A673 (cell line): ENCODE data around the gene CARMIL3. TPM values are rescaled to one million over a fixed set of nuclear protein-coding genes. Genes with fewer than 3 reads are reported as not detected.
"Not testable (repeated sequence)": the region's sequence is repeated elsewhere in the genome, so short reads cannot be mapped to it uniquely, and the experiment has no call there.

Source experiments
- BruUV-seq: library from RNA; stranded (reverse); fragments of 400-500 nt; replicated peaks from 2 replicates; lab custom pipeline; 2021; lab: Mats Ljungman, UMichigan
- CTCF ChIA-PET: fragments of 300-600 bp; sonication (Branson Sonifier 250); formaldehyde crosslinking; loops from one replicate; lab custom pipeline; 2022; ENCODE audit warnings: antibody characterized with exemption; lab: Charles Lee
- POLR2A ChIA-PET: fragments of 300-600 bp; sonication (Branson Sonifier 250); formaldehyde crosslinking; loops from one replicate; lab custom pipeline; 2022; ENCODE audit warnings: antibody characterized with exemption; ENCODE audit not compliant: low non-redundant PET; lab: Charles Lee
- DNase-seq: peaks from one replicate; pipeline ENCODE4 v3.0.0-alpha.2; 2015; ENCODE audit warnings: low spot score
- H3K27ac ChIP-seq: fragments of 200-600 bp; sonication (generic); 2 replicates; pipeline ENCODE4 v1.5.1; 2016; ENCODE audit warnings: mixed run types, low read depth, mild to moderate bottlenecking, mixed read lengths, antibody characterized with exemption, low read length; ENCODE audit not compliant: poor library complexity, severe bottlenecking
- H3K27me3 ChIP-seq: fragments of 200-600 bp; sonication (generic); replicated peaks from 2 replicates; pipeline ENCODE4 v1.6.1; 2017; ENCODE audit warnings: mixed run types, low read depth, mild to moderate bottlenecking, mixed read lengths, antibody characterized with exemption, low read length; ENCODE audit not compliant: insufficient read depth, poor library complexity
- H3K36me3 ChIP-seq: fragments of 200-600 bp; sonication (generic); 2 replicates; pipeline ENCODE4 v1.6.1; 2016; ENCODE audit warnings: mixed run types, mild to moderate bottlenecking, mixed read lengths, antibody characterized with exemption, low read length; ENCODE audit not compliant: insufficient read depth, poor library complexity, severe bottlenecking
- H3K4me1 ChIP-seq: fragments of 200-600 bp; sonication (generic); 2 replicates; pipeline ENCODE4 v1.6.1; 2017; ENCODE audit warnings: mixed run types, mild to moderate bottlenecking, mixed read lengths, antibody characterized with exemption, low read length; ENCODE audit not compliant: insufficient read depth, poor library complexity, severe bottlenecking
- H3K4me3 ChIP-seq: fragments of 200-600 bp; sonication (generic); 2 replicates; pipeline ENCODE4 v1.5.1; 2016; ENCODE audit warnings: low read depth, mixed run types, mild to moderate bottlenecking, mixed read lengths, low read length; ENCODE audit not compliant: poor library complexity, severe bottlenecking
- H3K9me3 ChIP-seq: fragments of 200-600 bp; sonication (generic); 2 replicates; pipeline ENCODE4 v1.6.1; 2016; ENCODE audit warnings: mixed run types, low read depth, mild to moderate bottlenecking, mixed read lengths, antibody characterized with exemption, low read length; ENCODE audit not compliant: poor library complexity, severe bottlenecking
- EZH2 ChIP-seq: fragments of 200-600 bp; sonication (generic); IDR thresholded peaks from 2 replicates; pipeline ENCODE4 v1.6.1; 2017; ENCODE audit warnings: borderline replicate concordance, low read depth, mild to moderate bottlenecking, mixed read lengths, antibody characterized with exemption, low read length; ENCODE audit not compliant: poor library complexity, severe bottlenecking
- intact Hi-C: fragments of 100-400 bp; cut with micrococcal nuclease; formaldehyde crosslinking; loops from one replicate; pipeline ENCODE4 v1.10.0; 2022; ENCODE audit not compliant: unreplicated experiment
- total RNA-seq: library from RNA; stranded (reverse); gene quantifications from 2 replicates; pipeline ENCODE4 v1.2.3, GENCODE V29; 2021
- TF ChIP-seq, protein P1 (sequence below): fragments of 300-800, 200-600 bp; sonication (generic); conservative IDR thresholded peaks from 2 replicates; pipeline ENCODE4 v1.5.1; 2017; ENCODE audit warnings: low read depth, mild to moderate bottlenecking, antibody characterized with exemption, low read length, moderate library complexity, mixed read lengths

CARMIL3 gene
- total RNA-seq, 1 experiment from 2014 or later: 0.49 TPM

GRCh38 chr14:24032727-24033418 is 18.9 kb upstream of the CARMIL3 start:
- POLR2A ChIA-PET: no interaction called here
- no peak overlapping the region for H3K4me3 ChIP-seq
- CTCF ChIA-PET: no interaction called here

DNA sequence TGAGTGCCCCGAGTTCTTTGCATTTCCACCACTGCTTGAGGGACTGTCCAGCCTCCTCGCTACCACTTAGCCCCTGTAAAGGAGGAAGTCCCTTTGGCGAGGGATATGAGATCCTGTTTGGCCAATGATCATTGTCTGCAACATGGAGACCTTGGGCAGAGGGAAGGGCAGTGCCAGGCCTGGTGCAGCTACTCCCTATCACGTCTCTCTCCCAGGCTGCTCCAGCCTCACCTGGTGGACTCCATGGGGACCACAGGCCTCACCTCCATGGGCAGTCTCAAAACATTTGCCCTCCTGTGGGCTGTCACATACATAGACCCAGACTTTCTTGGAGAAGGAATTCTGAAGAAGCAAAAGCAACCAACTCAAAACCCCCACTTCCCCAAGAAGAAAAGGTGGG is 16.0 kb upstream of the CARMIL3 start:
- H3K27me3 ChIP-seq, H3K36me3 ChIP-seq, BruUV-seq, H3K4me1 ChIP-seq, H3K27ac ChIP-seq, H3K9me3 ChIP-seq, DNase-seq, POLR2A ChIA-PET, intact Hi-C loops: not testable (repeated sequence)
- CTCF ChIA-PET: interaction anchor here (0.6 to 0.7 kb wide), 2 partner anchors 36 to 141 kb away, joined by 3 read pairs; no protein-coding TSS in a partner anchor
- peak overlapping the region; percentile 56 for H3K4me3 ChIP-seq

More at GRCh38 chr14:24032727-24033418, 18.9 kb upstream of the CARMIL3 start:
- Histone ChIP-seq H3K4me1 (no peaks in the 10 kb centered on the region), H3K27ac (no peak overlapping the region), H3K36me3 (no peaks in the 10 kb centered on the region), H3K27me3 (no peaks in the 10 kb centered on the region), H3K9me3 (no peaks in the 10 kb centered on the region)
- intact Hi-C loops: no loop called here
- TF ChIP-seq EZH2: no peak
- TF ChIP-seq, protein P1, sequence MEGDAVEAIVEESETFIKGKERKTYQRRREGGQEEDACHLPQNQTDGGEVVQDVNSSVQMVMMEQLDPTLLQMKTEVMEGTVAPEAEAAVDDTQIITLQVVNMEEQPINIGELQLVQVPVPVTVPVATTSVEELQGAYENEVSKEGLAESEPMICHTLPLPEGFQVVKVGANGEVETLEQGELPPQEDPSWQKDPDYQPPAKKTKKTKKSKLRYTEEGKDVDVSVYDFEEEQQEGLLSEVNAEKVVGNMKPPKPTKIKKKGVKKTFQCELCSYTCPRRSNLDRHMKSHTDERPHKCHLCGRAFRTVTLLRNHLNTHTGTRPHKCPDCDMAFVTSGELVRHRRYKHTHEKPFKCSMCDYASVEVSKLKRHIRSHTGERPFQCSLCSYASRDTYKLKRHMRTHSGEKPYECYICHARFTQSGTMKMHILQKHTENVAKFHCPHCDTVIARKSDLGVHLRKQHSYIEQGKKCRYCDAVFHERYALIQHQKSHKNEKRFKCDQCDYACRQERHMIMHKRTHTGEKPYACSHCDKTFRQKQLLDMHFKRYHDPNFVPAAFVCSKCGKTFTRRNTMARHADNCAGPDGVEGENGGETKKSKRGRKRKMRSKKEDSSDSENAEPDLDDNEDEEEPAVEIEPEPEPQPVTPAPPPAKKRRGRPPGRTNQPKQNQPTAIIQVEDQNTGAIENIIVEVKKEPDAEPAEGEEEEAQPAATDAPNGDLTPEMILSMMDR: no peak
- DNase-seq: no peak
- no TSS peak for BruUV-seq

DNA sequence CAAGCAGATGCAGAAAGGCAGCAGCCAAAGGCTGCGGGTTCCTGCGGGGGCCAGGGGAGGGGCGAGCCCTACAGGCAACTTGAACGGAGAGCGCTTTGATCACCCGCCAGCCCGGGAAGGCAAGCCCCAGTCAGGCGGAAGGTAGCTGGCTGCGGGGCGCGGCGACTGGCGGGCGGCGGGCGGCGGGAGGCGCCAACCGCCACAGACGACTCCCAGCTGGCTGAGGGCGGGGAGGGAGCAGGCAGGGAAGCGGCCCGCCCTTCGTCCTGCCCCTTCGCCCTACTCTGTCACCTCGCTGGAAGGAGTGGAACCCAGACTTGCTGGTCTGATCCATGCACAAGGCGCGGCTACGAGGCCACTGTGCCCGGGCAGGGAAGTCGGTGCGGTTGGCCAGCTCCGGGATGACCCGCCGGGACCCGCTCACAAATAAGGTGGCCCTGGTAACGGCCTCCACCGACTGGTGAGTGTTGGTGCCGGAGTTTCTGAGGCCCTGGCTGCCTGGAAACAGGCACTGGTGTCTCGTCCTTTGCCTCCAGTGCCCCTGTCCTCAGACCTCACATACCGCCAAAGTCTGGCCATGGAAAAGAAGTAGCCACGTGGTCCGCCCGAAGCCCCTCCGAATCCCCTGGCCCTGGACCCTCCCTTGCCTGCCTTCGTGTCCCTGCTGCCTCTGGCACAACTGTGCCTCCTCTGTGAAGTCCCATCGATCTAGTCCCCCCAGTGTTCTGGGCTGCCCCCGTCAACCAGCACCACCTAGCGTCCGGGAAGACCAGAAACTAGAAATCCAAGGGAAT is 15.4 kb upstream of the CARMIL3 start:
- POLR2A ChIA-PET: no interaction called here
- intact Hi-C loops: no loop called here
- no TSS peak for BruUV-seq

GRCh38 chr14:24036963-24037657 is 14.7 kb upstream of the CARMIL3 start:
- intact Hi-C loops, DNase-seq, CTCF ChIA-PET, POLR2A ChIA-PET, H3K9me3 ChIP-seq, H3K27me3 ChIP-seq, H3K36me3 ChIP-seq, H3K4me1 ChIP-seq, BruUV-seq: not testable (repeated sequence)
- Histone ChIP-seq H3K27ac (peak overlapping the region; percentile 63), H3K4me3 (peak overlapping the region; percentile 56)

More for the DNA sequence above, 15.4 kb upstream of the CARMIL3 start:
- Histone ChIP-seq H3K27ac (peak overlapping the region; percentile 63), H3K4me3 (peak overlapping the region; percentile 56), H3K9me3 (no peaks in the 10 kb centered on the region), H3K36me3 (no peaks in the 10 kb centered on the region), H3K4me1 (no peaks in the 10 kb centered on the region), H3K27me3 (no peaks in the 10 kb centered on the region)
- CTCF ChIA-PET: interaction anchor here (0.6 kb wide), 1 partner anchor 142 kb away, joined by 3 read pairs; no protein-coding TSS in a partner anchor
- TF ChIP-seq EZH2: no peak
- TF ChIP-seq, protein P1: peak; percentile 84
- peak; percentile 86 for DNase-seq
